EH (cell line): Measurements from ENCODE around the gene MAGI1.

Source experiments
- DNase-seq: peaks from one replicate; pipeline ENCODE4 v3.0.0-alpha.2; 2015; ENCODE audit warnings: low read depth

MAGI1 gene

DNA sequence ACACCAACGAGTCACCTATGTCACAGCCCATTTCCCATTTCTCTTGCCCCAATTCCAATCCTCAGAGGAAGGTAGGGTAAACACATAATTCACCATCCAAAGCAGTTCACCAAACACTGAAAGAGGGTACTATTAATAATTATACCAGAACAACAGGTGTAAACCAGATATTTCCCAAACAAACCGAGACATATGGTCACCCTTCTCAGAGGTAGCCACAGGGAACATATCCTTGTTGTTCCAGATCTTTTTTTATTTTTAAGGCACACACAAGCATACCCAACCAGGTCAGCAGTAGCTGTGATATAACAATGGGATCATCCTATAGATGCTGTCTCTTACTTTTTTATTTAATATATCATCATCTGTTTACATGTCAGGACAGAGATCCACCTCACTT lies 24.7 kb downstream of the MAGI1 start:
- DNase-seq, result no peak

- DNase-seq, result no peak
Observed at GRCh38 chr3:66012711-66013110, 26.0 kb downstream of the MAGI1 start.

GRCh38 chr3:66010739-66011655 lies 27.7 kb downstream of the MAGI1 start:
- peak; percentile 21 for DNase-seq

DNA sequence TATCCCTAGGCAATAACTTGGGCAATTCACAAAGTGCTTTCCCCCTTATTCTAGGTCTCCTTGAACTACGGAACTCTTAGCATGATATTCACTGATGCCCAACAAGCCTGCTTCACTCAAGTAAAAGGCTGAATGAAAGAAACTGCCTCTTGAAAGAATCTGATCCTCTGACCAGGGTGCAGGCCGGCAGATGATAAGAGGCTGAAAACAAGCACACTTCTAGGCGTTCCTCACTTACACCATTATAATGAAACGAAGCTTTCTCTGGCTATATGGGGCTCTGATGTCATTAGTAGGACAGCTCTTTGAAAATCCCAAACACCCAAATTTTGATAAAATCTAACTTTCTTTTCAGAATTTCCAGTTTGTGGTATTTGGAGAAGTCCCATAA lies 28.4 kb downstream of the MAGI1 start:
- no peak for DNase-seq

DNA sequence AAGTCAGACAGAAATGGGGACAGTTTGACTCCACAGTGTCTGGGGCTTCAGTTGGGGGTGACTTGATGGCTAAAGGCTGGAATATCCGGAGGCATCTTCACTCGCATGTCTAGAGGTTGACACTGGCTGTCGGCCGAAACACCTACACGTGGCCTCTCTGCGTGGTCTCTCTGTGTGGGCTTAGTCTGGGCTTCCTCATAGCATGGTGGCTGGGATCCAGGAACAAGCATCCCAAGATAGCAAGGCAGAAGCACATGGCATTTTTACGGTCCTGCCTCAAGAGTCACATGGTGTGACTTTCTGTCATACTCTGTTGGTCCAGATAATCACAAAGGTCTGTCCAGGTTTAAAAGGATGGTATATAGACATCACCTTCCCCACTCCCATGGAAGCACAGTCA lies 34.5 kb downstream of the MAGI1 start:
- no peak for DNase-seq

DNA sequence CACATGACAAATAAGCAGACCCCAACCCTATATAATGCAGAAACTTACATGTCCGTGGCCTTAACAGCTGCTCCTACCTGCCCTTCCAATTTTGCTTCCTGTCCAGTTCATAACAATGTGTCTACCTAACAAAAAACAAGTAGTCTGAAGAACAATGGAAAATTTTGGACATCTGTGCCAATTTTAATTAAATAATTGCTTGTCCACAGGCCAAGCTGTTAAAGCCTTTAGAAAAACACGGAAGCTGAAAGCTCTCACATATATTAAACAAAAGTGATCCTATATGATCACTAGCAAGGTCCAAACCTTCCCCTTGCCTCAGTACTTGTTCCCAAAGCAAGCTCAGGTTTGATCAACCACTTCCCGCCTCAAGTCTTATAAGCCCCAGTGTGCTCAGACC lies 37.1 kb downstream of the MAGI1 start:
- DNase-seq, result no peak

DNA sequence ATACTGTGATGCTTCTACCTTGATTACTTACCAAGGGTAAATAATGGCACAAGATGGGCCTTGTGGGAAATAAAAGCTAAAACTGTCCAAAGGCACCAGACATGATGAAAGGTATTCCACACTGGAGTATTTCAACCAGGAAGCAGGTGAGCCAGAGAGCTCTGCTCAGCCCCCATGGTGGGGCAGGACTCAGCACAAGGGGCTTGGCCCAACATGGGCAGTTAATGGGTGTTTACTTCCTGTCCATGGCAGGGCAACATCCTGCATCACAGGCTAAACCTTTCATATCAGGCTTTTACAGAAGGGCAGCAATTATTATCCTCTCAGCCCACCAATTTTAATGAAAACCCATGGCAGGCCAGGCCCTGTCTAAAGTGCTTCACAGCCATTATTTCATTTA lies 38.2 kb downstream of the MAGI1 start:
- no peak for DNase-seq

DNA sequence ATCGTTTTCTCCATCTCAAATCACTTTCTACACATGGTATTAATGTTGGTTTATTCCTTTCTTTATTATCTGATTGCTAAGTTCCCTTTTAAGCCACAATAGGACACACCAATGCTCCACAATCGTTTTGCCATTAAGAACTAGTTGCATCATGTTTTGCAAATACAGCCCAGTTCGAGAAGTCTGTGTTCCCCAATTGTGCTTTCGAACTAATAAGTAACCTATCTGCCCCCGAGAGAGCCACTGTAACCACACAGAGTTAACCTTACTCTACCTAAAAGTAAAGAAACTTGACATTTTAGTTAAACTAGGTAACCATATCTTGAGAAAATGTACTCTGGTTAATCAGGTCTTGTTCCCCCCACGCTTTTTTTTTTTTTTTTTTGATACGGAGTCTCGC lies 39.1 kb downstream of the MAGI1 start:
- DNase-seq, result no peak

GRCh38 chr3:65996589-65996988 lies 42.1 kb downstream of the MAGI1 start:
- DNase-seq, result no peak

DNA sequence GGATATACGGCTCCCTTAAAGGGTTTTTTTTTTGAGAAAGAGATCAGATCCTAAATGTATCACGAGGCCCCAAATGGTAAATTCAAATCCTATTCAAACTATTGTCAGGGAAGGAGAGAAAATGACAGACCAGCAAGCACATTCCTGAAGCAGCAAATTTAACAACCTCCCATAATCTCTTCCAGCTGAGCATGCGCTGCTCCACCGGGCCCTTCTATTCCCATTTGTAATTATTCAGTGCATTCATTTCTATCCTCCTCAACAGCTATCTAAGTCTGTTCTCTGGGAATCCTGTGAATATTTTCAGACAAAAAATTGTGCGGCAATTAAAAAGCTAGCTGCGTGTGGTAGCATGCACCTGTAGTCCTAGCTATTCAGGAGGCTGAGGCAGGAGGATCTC lies 43.2 kb downstream of the MAGI1 start:
- no peak for DNase-seq

- DNase-seq, result peak; percentile 55
Observed at GRCh38 chr3:65995030-65995429, 43.7 kb downstream of the MAGI1 start.

- DNase-seq, result no peak
Observed at GRCh38 chr3:65993134-65993900, 45.4 kb downstream of the MAGI1 start.

GRCh38 chr3:65992106-65992505 lies 46.6 kb downstream of the MAGI1 start:
- DNase-seq, result no peak

- no peak for DNase-seq
Observed at GRCh38 chr3:65988411-65989180, 50.1 kb downstream of the MAGI1 start.

GRCh38 chr3:65986285-65986684 lies 52.4 kb downstream of the MAGI1 start:
- DNase-seq, result no peak

DNA sequence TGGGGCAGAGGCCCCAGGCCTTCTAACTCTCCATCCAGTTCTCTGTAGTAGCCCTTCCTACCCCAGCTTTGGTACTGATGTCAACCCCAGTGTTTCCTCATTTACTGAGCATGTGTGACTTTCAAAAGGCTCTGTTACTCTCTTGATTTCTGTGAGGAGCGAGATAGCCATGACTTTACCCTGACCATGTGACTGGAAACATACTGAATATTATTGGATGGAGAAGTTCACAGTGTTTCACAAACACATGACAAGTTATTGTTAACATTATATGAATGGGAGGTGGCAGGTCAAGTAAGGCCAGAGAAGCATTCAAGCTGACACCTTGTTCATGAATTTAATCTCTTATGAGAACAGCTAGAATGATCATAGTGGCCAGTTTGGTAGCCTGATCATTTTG lies 53.7 kb downstream of the MAGI1 start:
- DNase-seq, result no peak

DNA sequence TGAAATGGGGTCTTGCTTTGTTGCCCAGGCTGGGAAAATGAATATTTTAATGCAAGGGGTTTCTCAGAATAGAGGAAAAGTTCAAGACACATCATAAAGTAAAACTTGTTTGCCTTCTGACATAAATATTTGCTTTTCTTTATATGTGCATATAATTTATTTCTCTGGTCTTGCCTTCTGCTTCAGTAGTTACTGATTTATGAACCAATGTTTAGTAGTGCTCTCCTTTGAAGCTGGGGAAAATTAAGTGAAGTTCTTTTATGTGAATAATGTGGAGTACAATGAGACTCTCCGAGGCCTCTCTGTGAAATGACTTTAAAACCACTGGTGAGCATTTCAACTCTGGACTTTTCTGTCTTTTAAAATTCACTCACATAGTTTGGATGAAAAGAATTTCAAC lies 55.6 kb downstream of the MAGI1 start:
- no peak for DNase-seq

- peak; percentile 90 for DNase-seq
Observed at GRCh38 chr3:65979731-65980130, 59.0 kb downstream of the MAGI1 start.

DNA sequence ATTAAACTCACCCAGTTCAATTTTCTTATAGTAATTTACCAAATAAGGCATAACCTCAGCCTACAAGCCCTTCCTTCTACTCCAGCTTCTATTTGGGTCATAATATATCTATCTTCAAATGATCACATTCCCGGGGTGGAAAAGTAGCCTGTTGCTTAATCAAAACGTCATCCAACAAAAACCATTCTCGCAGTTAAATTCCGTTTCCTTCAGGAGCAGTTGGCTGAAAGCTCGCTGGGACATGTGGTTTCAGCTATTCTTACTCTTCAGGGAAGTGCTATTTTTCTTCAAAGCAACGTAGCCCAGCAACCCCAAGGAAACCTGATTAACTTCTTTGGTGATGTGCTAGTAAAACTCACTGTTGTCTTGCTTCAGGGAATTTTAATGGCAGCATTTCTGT lies 59.6 kb downstream of the MAGI1 start:
- DNase-seq, result peak; percentile 93

DNA sequence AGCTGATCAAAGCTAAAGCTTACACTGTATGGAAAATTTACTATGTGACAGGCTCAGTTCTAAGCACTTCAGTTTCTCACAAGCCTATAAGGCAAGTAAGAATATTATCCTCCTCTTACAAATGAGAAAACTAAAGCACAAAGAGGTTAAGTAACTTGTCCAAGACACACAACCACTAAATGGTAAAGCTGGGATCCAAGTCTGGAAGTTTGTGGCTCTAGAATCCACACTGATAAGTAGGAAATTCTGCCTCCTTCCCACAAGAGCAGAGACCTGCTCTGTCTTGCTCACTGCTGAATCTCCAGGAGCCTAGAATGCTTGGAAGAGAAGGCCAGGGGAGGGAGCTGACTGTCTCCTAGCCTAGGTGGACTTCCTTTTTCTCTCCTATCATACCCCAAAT lies 60.6 kb downstream of the MAGI1 start:
- DNase-seq, result peak; percentile 43

- DNase-seq, result peak; percentile 34
Observed at GRCh38 chr3:65975032-65975431, 63.7 kb downstream of the MAGI1 start.

- no peak for DNase-seq
Observed at GRCh38 chr3:65974509-65974908, 64.2 kb downstream of the MAGI1 start.

DNA sequence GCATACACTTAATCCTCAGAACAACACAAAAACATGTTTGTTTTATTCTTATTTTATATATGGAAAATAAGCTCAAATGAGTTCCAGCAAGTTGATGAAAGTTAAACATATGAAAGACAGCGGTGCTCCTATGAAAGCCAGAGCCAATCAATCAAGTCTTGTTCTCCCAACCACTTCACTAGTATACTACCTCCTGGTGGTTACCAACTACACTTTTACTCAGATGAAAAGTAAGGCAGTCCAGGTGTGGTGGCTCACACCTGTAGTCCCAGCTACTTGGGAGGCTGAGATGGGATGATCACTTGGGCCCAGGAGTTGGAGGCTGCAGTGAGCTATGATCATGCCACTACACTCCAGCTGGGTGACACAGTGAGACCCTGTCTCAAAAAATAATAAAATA lies 66.0 kb downstream of the MAGI1 start:
- DNase-seq, result no peak
